Measurements from ENCODE around the gene PACRG.

The PACRG gene

GRCh38 chr6:163218361-163218894 is 490.7 kb downstream of the PACRG start:
- DNase-seq = no peak

GRCh38 chr6:163226181-163226835 is 498.5 kb downstream of the PACRG start:
- DNase-seq = no peak

GRCh38 chr6:163226836-163227485 is 499.2 kb downstream of the PACRG start:
- no peak for DNase-seq

GRCh38 chr6:163228041-163228440 is 500.3 kb downstream of the PACRG start:
- no peak for DNase-seq

GRCh38 chr6:163229050-163229449 is 501.3 kb downstream of the PACRG start:
- DNase-seq = no peak

- no peak for DNase-seq
These were observed 503.1 kb downstream of the PACRG start for GRCh38 chr6:163230901-163231300.

GRCh38 chr6:163231356-163232014 is 503.7 kb downstream of the PACRG start:
- no peak for DNase-seq

GRCh38 chr6:163232015-163232523 is 504.3 kb downstream of the PACRG start:
- DNase-seq = no peak

- no peak for DNase-seq
These were observed 504.9 kb downstream of the PACRG start for GRCh38 chr6:163232649-163233048.

- no peak for DNase-seq
These were observed 509.3 kb downstream of the PACRG start for GRCh38 chr6:163237110-163237509.

GRCh38 chr6:163239572-163240340 is 512.0 kb downstream of the PACRG start:
- DNase-seq = no peak

GRCh38 chr6:163240556-163240955 is 512.8 kb downstream of the PACRG start:
- no peak for DNase-seq

- DNase-seq = no peak
These were observed 513.9 kb downstream of the PACRG start for GRCh38 chr6:163241683-163242082.

GRCh38 chr6:163243083-163243482 is 515.3 kb downstream of the PACRG start:
- DNase-seq = no peak

- no peak for DNase-seq
These were observed 516.2 kb downstream of the PACRG start for GRCh38 chr6:163243692-163244589.

GRCh38 chr6:163248051-163248450 is 520.3 kb downstream of the PACRG start:
- no peak for DNase-seq

- no peak for DNase-seq
These were observed 521.9 kb downstream of the PACRG start for GRCh38 chr6:163249651-163250101.

GRCh38 chr6:163250116-163250515 is 522.3 kb downstream of the PACRG start:
- DNase-seq = no peak

- DNase-seq = no peak
These were observed 524.4 kb downstream of the PACRG start for GRCh38 chr6:163252061-163252591.

GRCh38 chr6:163253556-163254213 is 525.9 kb downstream of the PACRG start:
- no peak for DNase-seq

GRCh38 chr6:163254341-163254835 is 526.6 kb downstream of the PACRG start:
- DNase-seq = no peak

All from activated T-cell treated with anti-CD3 and anti-CD28 coated beads, Interleukin-2, amount 50 U/mL, for 48 hours (primary cell).